NCI-H146 treated with DMSO at 0.1 percent for 48 hours (cell line): Measurements from ENCODE around the gene LIPC.

Experiments used
- DNase-seq: peaks from one replicate; lab custom pipeline; 2025; ENCODE audit not compliant: unreplicated experiment; lab: John Stamatoyannopoulos, UW

Gene LIPC

GRCh38 chr15:58433597-58434333, 2.0 kb downstream of the LIPC start:
- DNase-seq, result no peak

GRCh38 chr15:58434334-58434875, 2.6 kb downstream of the LIPC start:
- DNase-seq, result no peak

- no peak for DNase-seq
Measured at GRCh38 chr15:58436552-58436951, 4.8 kb downstream of the LIPC start.

GRCh38 chr15:58437531-58438105, 5.8 kb downstream of the LIPC start:
- DNase-seq, result no peak

- DNase-seq, result no peak
Measured at GRCh38 chr15:58438111-58438510, 6.3 kb downstream of the LIPC start.

- DNase-seq, result no peak
Measured at GRCh38 chr15:58438956-58439355, 7.2 kb downstream of the LIPC start.

- DNase-seq, result no peak
Measured at GRCh38 chr15:58440158-58440910, 8.5 kb downstream of the LIPC start.

GRCh38 chr15:58440922-58441321, 9.1 kb downstream of the LIPC start:
- DNase-seq, result no peak

GRCh38 chr15:58441376-58442070, 9.7 kb downstream of the LIPC start:
- no peak for DNase-seq

GRCh38 chr15:58442122-58442521, 10.3 kb downstream of the LIPC start:
- DNase-seq, result no peak

- DNase-seq, result no peak
Measured at GRCh38 chr15:58443308-58443707, 11.5 kb downstream of the LIPC start.

- DNase-seq, result no peak
Measured at GRCh38 chr15:58444056-58444455, 12.3 kb downstream of the LIPC start.

GRCh38 chr15:58444658-58445332, 13.0 kb downstream of the LIPC start:
- DNase-seq, result no peak

- no peak for DNase-seq
Measured at GRCh38 chr15:58445865-58446264, 14.1 kb downstream of the LIPC start.

- no peak for DNase-seq
Measured at GRCh38 chr15:58446521-58446920, 14.7 kb downstream of the LIPC start.

GRCh38 chr15:58447271-58448010, 15.7 kb downstream of the LIPC start:
- DNase-seq, result no peak

GRCh38 chr15:58448331-58448730, 16.5 kb downstream of the LIPC start:
- DNase-seq, result no peak

GRCh38 chr15:58448906-58449305, 17.1 kb downstream of the LIPC start:
- DNase-seq, result no peak

GRCh38 chr15:58451826-58452225, 20.0 kb downstream of the LIPC start:
- DNase-seq, result no peak

GRCh38 chr15:58452775-58453174, 21.0 kb downstream of the LIPC start:
- DNase-seq, result no peak
